NK-92 (cell line): ENCODE results near the gene BIRC2.

Source experiments
- DNase-seq: peaks from one replicate; lab custom pipeline; 2025; ENCODE audit not compliant: unreplicated experiment; lab: John Stamatoyannopoulos, UW

Gene BIRC2

DNA sequence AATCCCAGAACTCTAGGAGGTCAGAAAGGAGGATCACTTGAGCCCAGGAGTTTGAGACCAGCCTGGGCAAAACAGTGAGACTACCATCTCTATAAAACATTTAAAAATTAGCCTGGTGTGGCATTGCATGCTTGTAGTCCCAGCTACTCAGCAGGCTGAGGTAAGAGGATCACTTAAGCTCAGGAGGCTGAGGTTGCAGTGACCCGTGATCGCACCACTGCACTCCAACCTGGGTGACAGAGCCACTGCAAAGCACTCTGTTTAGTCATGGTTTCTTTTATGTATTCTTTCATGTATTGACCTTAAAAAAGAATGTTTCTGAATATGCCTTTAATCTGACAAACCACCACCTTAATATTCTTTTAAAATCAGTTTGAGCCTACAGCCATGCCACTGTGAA lies 52.2 kb downstream of the BIRC2 start:
- DNase-seq: no peak

DNA sequence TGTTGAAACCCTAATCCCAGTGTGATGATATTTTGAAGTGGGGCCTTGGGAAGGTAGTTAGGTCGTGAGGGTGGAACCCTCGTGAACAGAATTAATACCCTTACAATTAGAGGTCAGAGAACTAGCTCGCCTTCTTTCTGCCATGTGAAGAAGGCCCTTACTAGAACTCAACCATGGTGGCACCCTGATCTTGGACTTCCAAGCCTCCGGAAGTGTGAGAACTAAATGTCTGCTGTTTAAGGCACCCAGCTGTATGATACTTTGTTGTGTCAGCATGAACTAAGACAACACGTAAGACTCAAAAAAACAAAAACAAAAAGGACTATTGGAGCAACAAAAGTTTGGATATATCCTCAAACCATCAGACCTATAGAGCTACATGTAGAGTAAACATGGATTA lies 53.6 kb downstream of the BIRC2 start:
- no peak for DNase-seq

- DNase-seq: no peak
These were observed 54.9 kb downstream of the BIRC2 start for GRCh38 chr11:102401905-102402304.

GRCh38 chr11:102402548-102402947 lies 55.5 kb downstream of the BIRC2 start:
- DNase-seq: no peak

- DNase-seq: no peak
These were observed 58.5 kb downstream of the BIRC2 start for GRCh38 chr11:102405501-102405900.

- no peak for DNase-seq
These were observed 59.1 kb downstream of the BIRC2 start for GRCh38 chr11:102406099-102406498.

DNA sequence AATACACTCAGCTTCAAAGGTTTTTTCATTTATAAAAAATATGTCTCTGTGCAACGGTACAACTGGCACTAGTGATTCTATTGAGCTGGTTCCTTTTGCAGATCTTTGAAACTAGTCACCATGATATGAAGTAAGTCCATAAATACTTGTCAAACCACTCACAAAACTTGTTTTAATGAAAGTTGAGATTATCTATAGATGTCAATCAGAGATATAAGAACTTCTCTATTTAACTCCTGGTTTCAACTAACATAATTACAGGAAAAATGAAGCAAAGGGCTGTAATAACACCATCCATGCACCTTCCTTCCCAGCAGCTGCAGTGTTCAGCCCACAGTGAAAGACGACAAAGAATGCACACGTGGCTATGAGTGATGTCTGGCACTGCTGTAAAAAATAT lies 60.9 kb downstream of the BIRC2 start:
- no peak for DNase-seq

DNA sequence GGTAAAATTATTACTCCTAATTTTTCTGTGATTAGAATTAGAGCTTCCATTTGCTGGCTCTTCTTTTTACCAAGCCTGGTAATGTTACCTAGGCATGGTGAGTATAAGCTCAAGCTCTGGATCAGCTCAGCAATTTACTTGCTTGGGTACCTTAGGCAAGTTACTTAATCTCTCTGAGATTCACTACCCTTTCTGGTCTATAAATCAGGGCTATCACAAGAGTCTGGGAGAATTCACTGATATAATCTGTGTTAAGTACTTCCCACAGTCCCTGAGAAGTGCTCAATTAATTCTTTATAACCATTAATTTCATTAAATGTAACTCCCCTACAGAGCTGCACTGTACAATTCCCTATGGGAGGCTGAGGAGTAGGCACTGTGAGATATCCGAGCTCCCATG lies 61.3 kb downstream of the BIRC2 start:
- no peak for DNase-seq

DNA sequence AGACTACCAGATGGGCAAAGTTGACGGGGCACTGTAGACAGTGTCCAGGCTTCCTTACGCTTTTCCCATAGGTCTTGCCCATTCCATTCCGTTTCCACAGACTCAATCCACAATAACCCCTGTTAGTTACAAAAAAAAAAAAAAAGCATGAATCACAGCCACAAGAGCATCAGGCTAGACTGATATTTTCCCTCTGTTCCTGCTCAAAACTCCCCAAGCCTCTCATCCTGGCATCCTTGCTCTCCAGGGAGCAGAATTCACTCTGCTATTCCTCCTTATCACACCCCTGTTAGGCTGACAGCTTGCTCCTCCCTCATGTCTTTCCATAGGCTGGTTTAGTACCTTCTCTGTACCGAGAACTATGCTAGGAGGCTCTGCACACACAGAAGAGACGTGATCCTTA lies 63.4 kb downstream of the BIRC2 start:
- no peak for DNase-seq

DNA sequence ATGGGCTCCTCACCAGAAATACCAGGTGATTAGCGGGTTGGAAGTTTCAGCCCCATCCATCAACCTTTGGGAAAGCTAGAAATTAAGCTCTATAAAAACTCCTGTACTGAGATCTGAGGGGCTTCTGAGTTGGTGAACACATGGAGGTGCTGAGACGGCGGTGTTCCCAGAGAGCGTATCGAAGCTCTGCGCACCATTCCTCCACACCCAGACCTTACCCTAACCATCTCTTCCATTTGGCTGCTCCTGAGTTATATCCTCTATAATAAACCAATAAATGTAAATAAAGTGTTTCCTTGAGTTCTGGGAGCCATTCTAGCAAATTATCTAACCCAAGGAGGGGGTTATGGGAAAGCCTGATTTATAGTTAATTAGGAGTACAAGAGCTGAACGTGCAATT lies 64.1 kb downstream of the BIRC2 start:
- no peak for DNase-seq

GRCh38 chr11:102413497-102413896 lies 66.5 kb downstream of the BIRC2 start:
- DNase-seq: no peak

DNA sequence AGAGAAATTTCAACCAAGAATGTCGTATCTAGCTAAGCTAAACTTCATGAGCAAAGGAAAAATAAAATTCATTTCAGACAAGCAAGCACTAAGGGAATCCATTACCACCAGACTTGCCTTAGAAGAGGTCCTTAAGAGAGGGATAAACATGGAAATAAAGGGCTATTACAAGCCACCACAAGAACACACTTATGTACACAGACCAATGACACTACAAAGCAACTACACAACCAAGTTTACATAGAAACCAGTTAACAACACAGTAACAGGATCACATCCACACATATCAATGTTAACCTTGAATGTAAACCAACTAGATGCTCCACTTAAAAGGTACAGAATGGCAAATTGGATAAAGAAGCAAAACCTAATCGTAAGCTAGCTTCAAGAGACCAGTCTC lies 67.5 kb downstream of the BIRC2 start:
- no peak for DNase-seq

DNA sequence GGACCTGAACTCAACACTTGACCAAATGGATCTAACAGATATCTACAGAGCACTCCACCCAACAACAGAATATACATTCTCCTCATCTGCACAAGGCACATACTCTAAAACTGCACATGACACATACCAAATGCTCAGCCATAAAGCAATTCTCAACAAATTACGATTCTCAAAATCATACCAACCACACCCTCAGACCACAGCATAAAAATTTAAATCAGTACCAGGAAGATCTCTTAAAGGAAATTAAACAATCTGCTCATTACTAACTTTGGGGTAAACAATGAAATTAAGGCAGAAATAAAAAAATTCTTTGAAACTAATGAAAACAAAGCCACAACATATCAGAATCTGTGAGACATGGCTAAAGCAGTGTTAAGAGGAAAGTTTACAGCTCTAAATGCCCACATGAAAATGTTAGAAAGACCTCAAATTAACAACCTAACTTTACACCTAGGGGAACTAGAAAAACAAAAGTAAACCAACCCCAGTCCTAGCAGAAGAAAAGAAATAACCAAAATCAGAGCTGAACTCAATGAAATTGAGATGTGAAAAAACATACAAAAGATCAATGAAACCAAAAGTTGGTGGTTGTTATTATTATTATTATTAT lies 68.4 kb downstream of the BIRC2 start:
- no peak for DNase-seq

DNA sequence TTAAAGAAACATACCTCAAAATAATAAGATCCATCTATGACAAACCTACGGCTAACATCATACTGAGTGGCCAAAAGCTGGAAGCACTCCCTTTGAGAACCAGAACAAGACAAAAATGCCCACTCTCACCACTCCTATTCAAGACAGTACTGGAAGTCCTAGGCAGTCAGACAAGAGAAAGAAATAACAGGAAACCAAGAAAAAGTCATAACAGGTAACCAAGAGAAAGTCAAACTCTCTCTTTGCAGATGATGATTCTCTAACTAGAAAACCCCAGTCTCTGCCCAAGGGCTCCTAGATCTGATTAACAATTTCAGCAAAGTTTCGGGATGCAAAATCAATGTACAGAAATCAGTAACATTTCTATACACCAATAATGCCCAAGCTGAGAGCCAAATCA lies 70.0 kb downstream of the BIRC2 start:
- DNase-seq: no peak

DNA sequence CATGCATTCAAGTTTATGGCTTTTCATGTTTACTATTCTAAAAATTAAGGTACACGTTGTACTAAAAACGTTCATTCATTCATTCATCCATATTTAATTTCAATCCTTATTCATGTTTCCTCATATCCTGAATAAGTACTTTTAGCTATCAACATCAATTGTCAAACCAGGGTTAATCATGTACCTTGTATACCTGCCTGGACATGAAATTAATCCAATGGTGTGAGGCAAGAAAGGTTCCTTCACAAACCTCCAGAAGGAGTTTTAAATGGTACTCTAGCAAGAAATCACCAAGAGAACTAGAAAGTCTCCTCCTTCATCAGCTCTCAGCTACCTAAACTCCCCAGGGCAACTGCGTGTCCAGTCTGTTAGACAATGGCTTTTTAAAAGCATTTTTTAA lies 72.2 kb downstream of the BIRC2 start:
- DNase-seq: no peak

GRCh38 chr11:102420547-102420946 lies 73.5 kb downstream of the BIRC2 start:
- DNase-seq: no peak

DNA sequence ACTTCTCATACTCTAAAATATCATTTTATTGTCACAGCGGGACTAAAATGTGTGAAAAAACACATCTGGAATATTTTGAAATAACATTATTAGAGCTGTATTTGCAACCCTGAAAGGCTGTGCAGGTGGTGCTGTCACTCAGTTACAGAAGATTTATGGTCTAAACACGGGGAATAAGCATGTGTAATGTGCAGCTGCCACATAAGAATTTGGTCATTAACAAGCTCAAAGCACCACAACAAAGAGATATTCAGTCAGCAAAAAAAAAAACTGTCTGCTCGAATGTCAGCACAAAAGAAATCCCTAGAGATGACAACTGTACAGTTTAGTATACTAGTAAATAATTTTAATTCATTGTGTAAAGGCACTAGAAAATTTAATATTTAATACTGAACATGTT lies 74.2 kb downstream of the BIRC2 start:
- no peak for DNase-seq

GRCh38 chr11:102422817-102423712 lies 76.1 kb downstream of the BIRC2 start:
- no peak for DNase-seq

DNA sequence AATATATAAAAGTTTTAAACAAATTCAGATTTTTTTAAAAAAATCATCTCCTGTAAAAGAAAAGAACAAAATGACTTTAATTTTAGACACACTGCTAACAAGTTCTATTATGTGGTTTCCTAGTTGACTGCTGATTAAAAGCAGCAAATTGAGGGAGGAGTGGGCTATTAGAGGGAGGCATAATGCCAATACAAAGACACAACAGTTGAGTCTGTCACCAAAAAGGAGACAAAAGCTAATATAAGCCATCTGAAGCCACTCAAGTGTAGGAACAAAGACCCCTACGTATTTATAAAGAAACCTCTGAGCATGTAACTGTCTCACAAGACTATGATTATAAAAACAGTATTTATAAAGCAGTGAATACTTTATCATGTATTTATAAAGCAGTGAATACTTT lies 76.9 kb downstream of the BIRC2 start:
- no peak for DNase-seq

GRCh38 chr11:102426000-102426399 lies 79.0 kb downstream of the BIRC2 start:
- no peak for DNase-seq

GRCh38 chr11:102426570-102426969 lies 79.6 kb downstream of the BIRC2 start:
- DNase-seq: no peak

- DNase-seq: no peak
These were observed 80.1 kb downstream of the BIRC2 start for GRCh38 chr11:102427068-102427467.
